SK-N-SH treated with all-trans-retinoic acid at 6 μM for 48 hours (cell line): ENCODE results near the gene CPT1B.

ENCODE experiments used
- ARNTL ChIP-seq: fragments of 450-650 bp; formaldehyde crosslinking; IDR thresholded peaks from 2 replicates; pipeline ENCODE4 v1.5.0; 2020; ENCODE audit warnings: low read depth, mild to moderate bottlenecking, moderate library complexity, borderline replicate concordance
- GLIS3 ChIP-seq: fragments of 250-450 bp; sonication (Bioruptor Pico); IDR thresholded peaks from 2 replicates; pipeline ENCODE4 v1.5.0; 2020; ENCODE audit warnings: mild to moderate bottlenecking, moderate library complexity
- OSR1 ChIP-seq: fragments of 250-450 bp; sonication (Bioruptor Pico); IDR thresholded peaks from 2 replicates; pipeline ENCODE4 v1.8.0; 2022; ENCODE audit warnings: moderate library complexity, mild to moderate bottlenecking, inconsistent platforms
- PPARA ChIP-seq: fragments of 250-450 bp; sonication (Bioruptor Pico); IDR thresholded peaks from 2 replicates; pipeline ENCODE4 v1.5.0; 2020; ENCODE audit warnings: mild to moderate bottlenecking, borderline replicate concordance
- RARB ChIP-seq: fragments of 250-450 bp; sonication (Bioruptor Pico); IDR thresholded peaks from 2 replicates; pipeline ENCODE4 v1.8.0; 2021; ENCODE audit warnings: mild to moderate bottlenecking, moderate library complexity
- SNAI2 ChIP-seq: fragments of 250-450 bp; sonication (Bioruptor Pico); IDR thresholded peaks from 2 replicates; pipeline ENCODE4 v1.5.0; 2020; ENCODE audit warnings: mild to moderate bottlenecking, moderate library complexity
- ZC3H10 ChIP-seq: fragments of 250-450 bp; sonication (Bioruptor Pico); IDR thresholded peaks from 2 replicates; pipeline ENCODE4 v1.5.1; 2021; ENCODE audit warnings: mild to moderate bottlenecking, moderate library complexity
- ZFP3 ChIP-seq: fragments of 250-450 bp; sonication (Bioruptor Pico); IDR thresholded peaks from 2 replicates; pipeline ENCODE4 v1.5.0; 2020; ENCODE audit warnings: mild to moderate bottlenecking, moderate library complexity
- ZFP30 ChIP-seq: fragments of 450-650 bp; formaldehyde crosslinking; IDR thresholded peaks from 2 replicates; pipeline ENCODE4 v1.5.0; 2022; ENCODE audit warnings: mild to moderate bottlenecking, moderate library complexity
- ZNF70 ChIP-seq: fragments of 450-650 bp; formaldehyde crosslinking; IDR thresholded peaks from 2 replicates; pipeline ENCODE4 v1.5.0; 2020; ENCODE audit warnings: mild to moderate bottlenecking, moderate library complexity
- TF ChIP-seq, protein P1 (sequence below): fragments of 250-450 bp; sonication (Bioruptor Pico); IDR thresholded peaks from 2 replicates; pipeline ENCODE4 v1.8.0; 2020; ENCODE audit warnings: mild to moderate bottlenecking, moderate library complexity, borderline replicate concordance

DNA sequence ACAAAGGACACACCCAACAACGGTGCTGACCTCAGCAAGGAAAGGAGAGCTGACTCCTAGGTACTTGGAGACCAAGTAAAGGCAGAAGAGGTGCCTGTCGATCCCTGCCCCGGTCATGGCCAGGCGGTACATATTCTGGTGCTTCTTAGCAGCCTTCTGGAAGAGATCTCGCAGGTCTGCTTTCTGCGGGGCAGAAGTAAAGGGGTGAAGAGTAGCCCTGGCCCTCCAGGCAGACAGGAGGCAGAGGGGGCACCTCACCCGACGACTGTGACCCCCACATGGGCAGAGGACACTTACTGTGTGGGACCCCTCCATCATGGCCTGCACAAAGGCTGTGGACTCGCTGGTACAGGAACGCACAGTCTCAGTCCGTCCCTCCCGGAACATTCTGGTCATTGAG lies 7.4 kb downstream of the CPT1B start:
- TF ChIP-seq ZFP30 (CRISPR knock-in tag) (no peak), OSR1 (CRISPR knock-in tag) (no peak), GLIS3 (no peak), SNAI2 (CRISPR knock-in tag) (no peak), ZNF70 (CRISPR knock-in tag) (no peak), ZC3H10 (CRISPR knock-in tag) (no peak), ARNTL (no peak), RARB (CRISPR knock-in tag) (no peak), PPARA (CRISPR knock-in tag) (no peak), ZFP3 (CRISPR knock-in tag) (no peak)
- TF ChIP-seq, protein P1, sequence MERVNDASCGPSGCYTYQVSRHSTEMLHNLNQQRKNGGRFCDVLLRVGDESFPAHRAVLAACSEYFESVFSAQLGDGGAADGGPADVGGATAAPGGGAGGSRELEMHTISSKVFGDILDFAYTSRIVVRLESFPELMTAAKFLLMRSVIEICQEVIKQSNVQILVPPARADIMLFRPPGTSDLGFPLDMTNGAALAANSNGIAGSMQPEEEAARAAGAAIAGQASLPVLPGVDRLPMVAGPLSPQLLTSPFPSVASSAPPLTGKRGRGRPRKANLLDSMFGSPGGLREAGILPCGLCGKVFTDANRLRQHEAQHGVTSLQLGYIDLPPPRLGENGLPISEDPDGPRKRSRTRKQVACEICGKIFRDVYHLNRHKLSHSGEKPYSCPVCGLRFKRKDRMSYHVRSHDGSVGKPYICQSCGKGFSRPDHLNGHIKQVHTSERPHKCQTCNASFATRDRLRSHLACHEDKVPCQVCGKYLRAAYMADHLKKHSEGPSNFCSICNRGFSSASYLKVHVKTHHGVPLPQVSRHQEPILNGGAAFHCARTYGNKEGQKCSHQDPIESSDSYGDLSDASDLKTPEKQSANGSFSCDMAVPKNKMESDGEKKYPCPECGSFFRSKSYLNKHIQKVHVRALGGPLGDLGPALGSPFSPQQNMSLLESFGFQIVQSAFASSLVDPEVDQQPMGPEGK: no peak
